GM18508 (cell line): ENCODE results near the gene HEXD.
A peak's percentile ranks its signal among the peaks of the same experiment; 100 is the strongest.
"Not testable (repeated sequence)": the region's sequence is repeated elsewhere in the genome, so short reads cannot be mapped to it uniquely, and the experiment has no call there.

Experiments used
- ATAC-seq: cut with Tn5 transposase; IDR thresholded peaks from one replicate; pipeline ENCODE4 v1.9.1; 2021; ENCODE audit warnings: moderate number of reproducible peaks; ENCODE audit not compliant: insufficient read depth, unreplicated experiment

Gene HEXD

DNA sequence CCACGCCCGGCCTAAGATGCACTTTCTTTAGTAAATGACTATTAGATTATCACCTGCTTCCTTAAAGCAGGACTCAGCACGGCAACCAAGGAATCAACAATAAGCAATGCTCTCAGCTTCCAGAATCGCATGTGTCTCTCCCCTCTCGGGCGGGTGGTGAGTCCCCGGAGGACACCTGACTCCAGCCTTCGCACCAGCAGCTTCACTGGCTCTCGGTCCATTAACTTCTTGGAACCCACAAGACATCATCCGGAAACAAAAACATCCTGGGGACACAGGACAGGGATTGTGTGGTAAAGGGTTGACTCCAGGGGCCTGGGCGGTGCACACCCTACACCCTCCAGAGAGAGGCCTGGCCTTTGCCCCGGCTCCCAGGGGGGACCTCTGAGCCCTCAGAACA, 23.9 kb upstream of the HEXD start:
- ATAC-seq: no peak

DNA sequence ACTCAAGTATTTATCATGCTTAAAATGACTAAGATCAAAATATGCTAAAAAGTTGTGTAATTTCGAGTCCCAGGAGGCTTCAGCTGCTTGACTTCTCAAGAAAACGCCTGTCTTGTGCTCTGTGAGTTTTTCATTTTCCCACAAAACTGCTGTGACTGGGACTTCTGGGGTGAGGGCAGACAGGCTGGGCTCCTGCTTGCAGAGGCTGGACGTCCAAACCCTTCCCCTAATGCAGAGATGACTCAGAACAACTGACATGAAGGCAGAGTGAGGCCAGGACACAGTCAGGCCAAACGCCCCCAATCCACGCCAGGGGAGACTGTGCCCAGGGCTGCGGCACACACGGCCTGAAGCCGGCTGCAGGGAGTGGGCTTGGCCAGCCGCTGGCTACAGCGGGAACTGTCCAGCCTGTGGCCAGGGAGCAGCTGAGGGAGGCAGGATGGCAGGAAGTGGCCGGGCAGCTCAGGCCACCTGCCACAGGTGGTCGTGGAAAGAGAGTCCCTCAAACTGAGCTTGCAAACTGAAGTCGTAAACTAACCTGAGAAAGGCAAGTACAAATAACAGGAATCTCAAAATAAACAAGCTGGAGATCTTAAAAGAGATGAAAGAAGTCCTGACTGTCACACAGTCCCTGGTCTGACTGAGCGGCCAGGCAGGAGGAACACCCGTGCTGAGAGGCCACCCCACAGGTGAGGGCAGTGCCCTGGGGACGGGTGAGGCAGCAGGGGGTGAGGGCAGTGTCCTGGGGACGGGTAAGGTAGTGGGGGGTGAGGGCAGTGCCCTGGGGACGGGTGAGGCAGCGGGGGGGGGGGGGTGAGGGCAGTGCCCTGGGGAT, 21.3 kb upstream of the HEXD start:
- no peak for ATAC-seq

DNA sequence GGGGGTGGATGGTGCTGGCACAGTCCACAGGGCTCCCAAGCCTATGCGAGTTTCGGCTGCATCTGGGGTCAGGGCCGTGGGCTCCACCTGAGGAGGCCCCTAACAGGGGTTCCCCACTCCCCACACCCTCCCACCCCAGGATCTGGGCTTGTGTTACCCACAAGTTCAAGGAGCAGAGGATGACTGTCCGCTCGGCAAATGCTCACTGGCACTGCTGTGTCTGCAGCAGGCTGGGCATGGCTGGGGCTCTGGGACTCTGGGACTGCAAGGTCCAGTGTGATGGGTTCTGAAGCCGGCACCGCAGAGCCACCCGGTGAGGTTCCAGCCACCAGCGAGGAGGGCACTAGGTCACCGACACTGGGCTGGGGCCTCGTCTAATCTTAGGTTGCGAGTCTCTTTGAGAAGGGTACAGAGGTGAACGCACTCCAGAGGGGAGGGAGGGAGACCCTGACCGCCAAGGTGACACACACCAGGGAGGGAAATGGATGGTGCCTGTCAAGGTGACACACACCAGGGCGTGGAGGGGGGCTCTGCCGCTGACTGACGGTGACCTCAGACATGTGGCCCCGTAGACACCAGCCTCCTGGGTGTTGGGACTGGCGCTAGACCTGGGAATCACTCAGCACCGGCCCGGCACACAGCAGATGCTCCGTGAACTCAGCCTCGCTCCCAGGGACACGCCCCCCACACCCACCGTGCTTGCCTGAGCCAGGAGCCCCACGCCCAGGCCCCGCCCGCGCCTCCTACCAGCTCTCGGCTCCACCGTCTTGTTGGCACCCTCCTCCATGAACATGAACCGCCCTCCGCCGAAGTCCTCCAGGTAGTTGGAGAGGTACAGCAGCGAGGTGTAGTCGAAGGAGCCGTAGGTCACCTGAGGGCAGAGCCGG, 20.5 kb upstream of the HEXD start:
- ATAC-seq: no peak

DNA sequence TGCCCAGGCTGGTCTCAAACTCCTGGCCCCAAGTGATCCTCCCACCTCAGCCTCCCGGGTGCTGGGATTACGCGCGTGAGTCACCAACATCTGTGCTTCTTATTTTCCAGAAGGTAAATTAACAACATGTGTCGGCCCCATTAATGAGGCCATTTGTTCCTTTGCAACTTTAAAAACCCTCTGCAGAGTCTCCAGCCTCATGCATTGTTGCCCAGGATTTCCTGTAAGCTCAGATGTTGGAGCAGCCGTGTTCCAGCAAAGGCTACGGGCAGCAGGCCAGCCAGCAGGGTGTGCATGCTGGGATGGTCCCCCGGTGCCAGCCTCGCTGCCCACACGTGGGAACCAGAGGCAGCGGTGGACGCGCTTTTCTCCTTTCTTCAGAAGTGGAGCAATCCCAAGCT, 19.1 kb upstream of the HEXD start:
- ATAC-seq: no peak

DNA sequence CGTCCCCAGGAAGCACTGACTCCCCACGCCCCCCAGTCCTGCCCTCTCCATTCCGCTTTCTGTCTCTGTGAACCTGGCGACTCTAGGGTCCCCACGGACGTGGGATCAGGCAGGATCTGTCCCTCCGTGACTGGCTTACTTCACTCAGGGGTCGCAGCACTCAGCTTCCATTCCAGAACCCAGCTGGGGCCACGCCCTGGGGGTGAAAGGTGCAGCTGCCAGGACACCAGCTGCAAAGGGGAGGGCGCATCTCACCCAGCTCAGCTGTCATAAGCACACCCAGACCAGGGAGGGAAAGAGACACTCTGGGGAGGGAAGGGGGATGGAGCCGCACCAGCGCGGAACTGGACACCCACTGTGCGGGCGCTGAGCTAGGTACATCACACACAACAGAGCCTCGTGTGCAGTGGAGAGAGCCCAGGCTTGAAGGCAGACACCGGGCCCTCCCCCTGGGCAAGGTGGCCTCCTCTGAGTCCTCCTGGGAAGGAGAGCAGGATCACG, 18.5 kb upstream of the HEXD start:
- no peak for ATAC-seq

DNA sequence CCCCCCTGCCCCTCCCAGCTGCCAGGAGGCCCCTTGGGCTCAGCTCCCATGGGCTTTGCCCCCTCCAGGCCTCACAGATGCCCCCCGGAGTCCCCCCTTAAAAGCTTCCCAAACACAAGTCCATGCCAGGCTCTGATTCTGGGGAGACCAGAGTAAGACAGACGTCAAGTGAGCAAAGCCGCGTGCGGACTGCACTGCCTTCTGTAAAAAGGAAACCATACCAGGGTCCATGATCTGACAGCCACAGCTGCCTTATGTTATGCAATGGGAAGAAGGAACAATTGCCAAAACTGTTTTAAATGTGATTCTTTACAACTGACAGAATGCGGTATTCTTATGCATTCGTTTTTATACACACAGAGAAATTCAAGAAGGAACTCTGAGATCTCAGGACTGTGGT, 17.9 kb upstream of the HEXD start:
- ATAC-seq: no peak

DNA sequence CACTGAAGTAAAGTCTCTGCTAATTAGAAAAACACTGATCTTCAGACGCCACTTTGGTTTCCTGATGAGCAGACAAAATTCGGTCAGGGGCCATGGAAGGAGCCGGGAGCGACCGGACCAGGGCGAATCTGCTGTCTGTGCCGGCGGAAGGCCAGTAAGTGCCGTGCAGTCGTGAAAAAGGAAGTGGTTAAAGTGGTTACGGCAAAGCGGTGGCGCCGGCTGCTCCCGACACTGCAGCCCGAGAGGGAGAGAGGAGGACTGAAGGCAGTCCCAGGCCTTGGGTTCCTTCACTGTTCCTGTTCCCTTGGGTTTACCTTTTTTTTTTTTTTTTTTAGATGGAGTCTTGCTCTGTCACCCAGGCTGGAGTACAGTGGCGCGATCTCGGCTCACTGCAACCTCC, 17.3 kb upstream of the HEXD start:
- no peak for ATAC-seq

DNA sequence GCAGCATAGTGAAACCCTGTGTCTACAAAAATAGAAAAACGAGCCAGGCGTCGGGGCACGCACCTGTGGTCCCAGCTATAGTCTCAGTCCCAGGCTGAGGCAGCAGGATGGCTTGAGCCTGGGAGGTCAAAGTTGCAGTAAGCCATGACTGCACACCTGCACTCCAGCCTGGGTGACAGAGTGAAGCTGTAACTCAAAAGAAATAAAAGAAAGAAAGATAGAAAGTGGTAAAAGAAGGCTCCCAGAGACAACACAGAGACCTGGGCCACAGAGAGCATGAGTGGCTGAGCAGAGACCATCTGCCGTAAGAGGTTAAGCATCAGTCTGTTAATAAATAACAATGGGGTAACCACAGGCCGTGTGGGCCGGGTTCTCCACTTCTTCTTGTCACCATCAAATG, 15.3 kb upstream of the HEXD start:
- peak; percentile 58 for ATAC-seq

DNA sequence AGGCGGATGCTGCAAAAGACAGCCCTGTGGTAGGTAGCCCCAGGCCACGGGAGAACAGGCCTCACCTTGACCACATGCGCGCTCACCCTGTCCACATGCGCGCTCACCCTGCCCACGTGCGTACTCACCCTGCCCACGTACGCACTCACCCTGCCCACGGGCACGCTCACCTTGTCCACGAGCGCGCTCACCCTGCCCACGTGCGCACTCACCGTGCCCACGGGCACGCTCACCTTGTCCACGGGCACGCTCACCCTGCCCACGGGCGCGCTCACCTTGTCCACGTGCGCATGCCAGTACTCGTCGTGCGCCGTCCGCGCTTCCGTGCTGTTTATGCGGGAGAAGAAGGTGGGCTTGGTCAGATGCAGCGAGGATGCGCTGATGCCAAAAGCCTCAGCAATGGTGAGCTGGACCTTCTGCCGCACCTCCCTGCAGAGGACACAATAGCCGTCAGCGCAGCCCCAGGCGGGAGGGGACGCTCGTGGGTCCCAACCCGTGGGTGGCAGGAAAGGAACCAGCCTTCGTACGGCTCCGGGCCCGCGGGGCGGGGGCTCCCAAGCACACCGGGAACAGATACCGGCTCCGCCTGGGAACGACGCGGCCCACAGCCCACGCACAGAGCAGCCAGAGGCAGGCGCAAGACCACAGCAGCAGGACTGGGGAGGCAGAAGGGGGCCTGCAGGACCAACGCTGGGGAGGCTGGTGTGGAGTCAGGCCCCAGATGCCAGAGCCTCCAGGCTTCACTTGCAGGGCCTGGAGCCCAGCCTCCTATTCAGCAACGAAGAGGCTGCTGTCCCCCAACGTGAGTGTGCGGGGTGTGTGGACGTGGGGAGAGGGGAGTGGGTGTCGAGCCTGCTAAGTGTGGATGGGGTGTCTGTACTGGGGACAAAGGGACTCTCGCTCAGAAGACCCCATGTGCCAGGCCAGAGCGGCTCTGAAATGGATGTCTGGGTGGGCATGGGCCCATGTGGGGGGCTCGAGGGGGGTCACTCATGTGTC, 14.2 kb upstream of the HEXD start:
- ATAC-seq: no peak

DNA sequence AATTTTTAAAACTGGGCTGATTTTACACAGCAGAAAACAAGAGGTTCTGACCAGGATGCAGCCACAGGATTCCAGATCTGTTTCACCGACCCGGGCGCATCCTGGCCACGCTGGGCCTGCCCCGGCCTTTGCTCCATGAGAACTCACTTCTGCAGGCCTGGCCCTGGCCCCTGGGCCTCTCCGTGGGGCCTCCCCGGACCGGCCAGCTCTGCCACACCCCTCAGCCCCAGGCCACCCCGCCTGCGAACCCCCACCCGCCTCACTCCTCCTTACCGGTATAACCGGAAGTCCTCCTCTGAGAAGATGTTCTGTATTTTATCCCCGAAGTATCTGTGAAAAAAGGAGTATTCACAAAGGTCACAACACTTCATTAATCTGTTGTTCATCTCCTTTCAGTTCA, 13.1 kb upstream of the HEXD start:
- no peak for ATAC-seq

DNA sequence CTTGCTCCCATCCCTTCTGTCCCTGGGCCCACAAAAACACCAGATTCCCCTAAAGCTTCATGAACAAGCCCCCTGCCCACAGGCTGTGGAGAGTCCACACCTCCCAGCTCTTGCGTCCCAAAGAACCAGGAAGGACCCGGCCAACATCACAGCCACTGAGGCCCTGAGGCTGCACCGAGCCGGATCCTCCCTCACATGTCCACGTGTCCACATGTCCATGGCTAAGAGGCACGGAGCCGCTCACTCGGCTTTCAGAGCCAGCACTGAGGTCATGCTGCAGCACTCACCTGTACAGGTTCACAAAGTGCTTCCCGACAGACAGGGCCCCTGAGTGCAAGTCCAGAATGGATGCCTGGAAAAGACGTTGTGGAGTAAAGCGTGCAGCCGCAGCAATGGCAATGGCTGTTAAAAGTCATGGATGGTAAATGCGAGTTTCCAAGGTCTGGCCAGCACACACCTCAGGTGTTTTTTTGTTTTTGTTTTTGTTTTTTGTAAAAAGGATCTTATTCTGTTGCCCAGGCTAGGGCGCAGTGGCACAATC, 11.9 kb upstream of the HEXD start:
- no peak for ATAC-seq

DNA sequence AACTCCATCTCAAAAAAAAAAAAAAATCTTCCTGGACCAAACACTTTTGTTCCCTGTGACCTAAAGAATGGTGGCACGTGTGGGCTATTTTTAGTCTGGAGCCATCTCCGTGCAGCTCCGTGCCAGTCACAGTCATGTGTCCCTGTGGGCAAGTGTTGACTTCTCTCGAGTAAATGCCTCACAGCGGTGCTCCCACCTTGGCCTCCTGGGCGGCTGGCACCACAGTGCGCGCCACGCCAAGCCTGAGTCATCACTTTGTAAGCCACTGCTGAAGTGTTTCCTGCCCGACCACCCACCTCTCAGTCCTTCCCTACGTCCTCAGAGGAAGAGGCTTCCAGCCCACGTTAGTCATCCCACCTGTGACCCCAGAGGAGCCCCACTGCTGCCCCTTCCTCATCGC, 10.9 kb upstream of the HEXD start:
- no peak for ATAC-seq

DNA sequence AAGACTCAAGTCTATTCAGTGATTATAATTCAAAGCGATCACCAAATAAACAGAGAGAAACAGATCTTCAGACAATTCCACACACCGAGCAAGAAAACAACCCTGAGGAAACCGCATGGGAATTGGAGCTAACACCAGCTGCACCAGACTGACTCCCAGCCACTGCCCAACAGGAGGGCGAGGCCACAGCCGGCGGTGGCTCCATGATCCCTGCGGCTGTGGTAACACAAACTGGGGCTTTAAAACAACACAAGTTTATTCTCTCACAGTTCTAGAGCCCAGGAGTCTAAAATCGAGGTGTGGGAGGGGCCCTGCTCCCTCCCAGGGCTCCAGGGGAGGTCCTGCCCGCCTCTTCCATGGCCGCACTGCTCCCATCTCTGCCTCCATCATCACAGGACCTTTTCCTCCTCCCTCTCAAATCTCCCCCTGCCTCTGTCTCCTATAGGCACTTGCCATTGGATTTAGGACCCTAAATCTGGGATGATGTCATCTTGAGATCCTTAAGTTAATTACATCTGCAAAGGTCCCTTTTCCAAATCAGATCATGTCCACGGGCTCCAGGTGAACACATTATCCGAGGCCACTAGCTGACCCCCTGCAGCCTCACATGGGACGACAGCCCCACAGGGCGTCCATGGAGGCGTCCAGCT, 9.7 kb upstream of the HEXD start:
- no peak for ATAC-seq

DNA sequence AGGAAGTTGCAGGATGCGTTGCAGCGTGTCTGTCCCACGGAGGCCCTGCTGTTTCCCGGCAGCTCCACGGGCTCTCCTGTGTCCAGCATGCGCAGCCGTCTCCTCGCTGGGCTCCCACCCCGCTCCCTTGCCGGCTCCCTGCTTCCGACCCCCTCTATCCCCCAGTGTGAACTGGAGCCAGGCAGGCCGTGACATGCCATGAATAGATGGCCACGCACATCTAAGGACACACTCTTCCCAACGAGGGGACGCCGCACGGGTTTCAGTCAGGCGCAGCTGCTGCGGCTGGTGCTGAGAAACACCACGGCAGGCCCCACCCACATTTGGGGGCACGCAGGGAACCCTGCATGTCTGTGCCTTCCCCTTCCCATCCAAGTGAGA, 9.2 kb upstream of the HEXD start:
- no peak for ATAC-seq

DNA sequence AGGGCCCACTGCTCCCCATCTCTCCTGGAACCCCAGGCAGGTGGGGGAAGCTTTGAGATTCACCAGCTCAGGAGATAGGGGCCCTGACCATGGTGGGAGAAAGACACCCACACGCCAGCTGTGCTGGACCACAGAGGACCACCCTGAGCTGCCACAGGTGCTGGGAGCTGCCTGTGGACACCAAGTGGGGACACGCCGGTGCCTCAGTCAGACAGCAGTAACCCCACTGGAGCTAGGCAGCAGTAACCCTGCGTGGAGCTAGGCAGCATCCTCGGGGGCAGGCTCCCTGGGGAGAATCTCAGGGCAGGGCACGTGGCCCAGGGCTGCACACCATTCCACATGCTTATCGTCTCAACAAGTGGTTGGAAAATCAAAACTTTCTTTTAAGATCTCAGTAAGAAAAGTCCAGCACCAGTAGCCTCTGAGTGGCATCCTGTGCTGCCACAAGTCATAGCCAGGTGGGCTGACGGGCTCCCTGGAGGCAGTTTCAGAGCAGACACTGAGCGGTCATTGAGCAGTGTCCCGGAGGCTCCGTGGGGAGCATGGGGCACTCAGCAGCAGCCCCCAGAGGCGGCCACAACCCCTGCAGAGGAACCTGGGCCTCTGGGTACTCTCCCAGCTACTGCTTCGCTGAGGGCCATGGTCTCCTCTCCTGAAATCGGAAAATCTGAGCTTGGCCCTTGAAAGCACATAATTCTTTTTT, 8.0 kb upstream of the HEXD start:
- ATAC-seq: no peak

DNA sequence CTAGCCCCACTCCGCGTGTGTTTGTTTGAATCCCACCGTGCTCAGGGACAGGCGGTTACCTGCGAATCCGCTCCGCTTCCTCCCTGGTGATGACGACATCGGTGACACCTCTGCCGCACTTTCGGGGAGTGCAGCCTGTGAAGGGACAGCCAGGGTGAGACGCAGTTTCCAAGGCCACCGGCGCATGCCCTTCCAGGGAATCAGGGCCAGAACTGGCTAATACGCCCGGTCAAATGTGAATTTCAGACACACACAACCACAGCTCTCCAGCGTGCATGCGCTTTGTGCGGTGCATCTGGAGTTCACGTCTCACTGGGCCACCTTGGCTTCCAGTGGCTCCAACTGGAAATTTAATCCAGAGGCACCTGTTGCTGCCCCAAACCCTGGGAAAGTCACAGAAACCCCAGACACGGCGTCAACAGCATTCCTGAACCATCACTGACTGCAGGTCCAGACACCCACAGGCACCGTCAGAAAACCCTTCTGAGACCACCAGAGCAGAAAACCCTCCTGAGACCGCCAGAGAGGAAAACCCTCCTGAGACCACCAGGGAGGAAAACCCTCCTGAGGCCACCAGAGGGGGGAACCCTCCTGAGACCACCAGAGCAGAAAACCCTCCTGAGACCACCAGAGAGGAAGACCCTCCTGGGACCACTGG, 6.6 kb upstream of the HEXD start:
- no peak for ATAC-seq

DNA sequence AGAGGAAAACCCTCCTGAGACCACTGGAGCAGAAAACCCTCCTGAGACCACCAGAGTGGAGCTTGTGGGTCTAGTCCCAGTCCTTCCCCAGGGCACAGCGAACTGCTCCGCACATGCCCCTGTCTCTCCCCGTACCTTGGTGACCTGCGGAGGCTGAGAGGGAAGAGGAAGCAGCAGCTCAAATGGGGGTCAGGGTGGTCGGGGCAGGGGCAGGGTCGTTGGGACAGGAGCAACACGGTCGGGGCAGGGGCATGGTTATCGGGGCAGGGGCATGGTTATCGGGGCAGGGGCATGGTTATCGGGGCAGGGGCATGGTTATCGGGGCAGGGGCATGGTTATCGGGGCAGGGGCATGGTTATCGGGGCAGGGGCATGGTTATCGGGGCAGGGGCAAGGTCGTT, 6.1 kb upstream of the HEXD start:
- not testable (repeated sequence) for ATAC-seq
